Endodermal cell (in vitro differentiated cells): ENCODE results near the gene ZNF722. TPM values are rescaled to one million over a fixed set of nuclear protein-coding genes. Genes with fewer than 3 reads are reported as not detected.
"Not testable (repeated sequence)": the region's sequence is repeated elsewhere in the genome, so short reads cannot be mapped to it uniquely, and the experiment has no call there.

ENCODE experiments used
- DNase-seq: peaks from one replicate; pipeline ENCODE4 v3.0.0-alpha.2; 2017
- H3K27ac ChIP-seq: 2 replicates; pipeline ENCODE4 v1.5.1; 2013; ENCODE audit warnings: mild to moderate bottlenecking, low read depth, low read length, moderate library complexity
- H3K27me3 ChIP-seq: 2 replicates; pipeline ENCODE4 v1.6.1; 2013; ENCODE audit warnings: mild to moderate bottlenecking, low read length, moderate library complexity; ENCODE audit not compliant: insufficient read depth, control insufficient read depth, poor library complexity, severe bottlenecking
- H3K36me3 ChIP-seq: 2 replicates; pipeline ENCODE4 v1.7.0; 2013; ENCODE audit warnings: mild to moderate bottlenecking, low read length, moderate library complexity; ENCODE audit not compliant: control insufficient read depth, insufficient read depth
- H3K4me1 ChIP-seq: one replicate; pipeline ENCODE4 v1.7.0; 2013; ENCODE audit warnings: low read length; ENCODE audit not compliant: control insufficient read depth, insufficient read depth
- H3K4me3 ChIP-seq: 2 replicates; pipeline ENCODE4 v1.5.1; 2013; ENCODE audit warnings: mild to moderate bottlenecking, low read length, moderate library complexity
- H3K9ac ChIP-seq: 2 replicates; pipeline ENCODE4 v1.6.1; 2013; ENCODE audit warnings: mild to moderate bottlenecking, low read length, moderate library complexity; ENCODE audit not compliant: poor library complexity, severe bottlenecking; ENCODE audit errors: extremely low read depth
- H3K9me3 ChIP-seq: 2 replicates; pipeline ENCODE4 v1.6.1; 2013; ENCODE audit warnings: mild to moderate bottlenecking, low read length, moderate library complexity; ENCODE audit not compliant: control insufficient read depth
- H3K27ac Mint-ChIP-seq: 2 replicates; pipeline ENCODE4 v1.8.0; 2020; ENCODE audit warnings: mixed read lengths
- H3K27me3 Mint-ChIP-seq: 2 replicates; pipeline ENCODE4 v1.8.0; 2021; ENCODE audit warnings: mild to moderate bottlenecking, mixed read lengths; ENCODE audit not compliant: insufficient read depth
- H3K36me3 Mint-ChIP-seq: 2 replicates; pipeline ENCODE4 v1.8.0; 2020; ENCODE audit warnings: low read depth, mixed read lengths
- H3K4me1 Mint-ChIP-seq: 2 replicates; pipeline ENCODE4 v1.8.0; 2020; ENCODE audit warnings: mixed read lengths
- H3K4me3 Mint-ChIP-seq: 2 replicates; pipeline ENCODE4 v1.8.0; 2020; ENCODE audit warnings: mild to moderate bottlenecking, moderate library complexity, mixed read lengths
- H3K9me3 Mint-ChIP-seq: 2 replicates; pipeline ENCODE4 v1.8.0; 2020; ENCODE audit warnings: mild to moderate bottlenecking, mixed read lengths
- WGBS, 2 experiments: methylation state at CpG; one replicate each; pipeline versions ENCODE4 v1.1.5 to v1.1.7; 2013; ENCODE audit warnings: missing lambda C conversion rate in 2 of 2, mixed read lengths in 1 of 2; ENCODE audit not compliant: insufficient coverage in 1 of 2, insufficient read length in 1 of 2; 5-methylcytosine and 5-hydroxymethylcytosine counted together
- long read RNA-seq, 4 experiments: library from polyadenylated mRNA in 2 of 4; library from RNA in 1 of 4; library from capped mRNA in 1 of 4; stranded (forward) in 3 of 4; unstranded in 1 of 4; transcript quantifications; one replicate each; pipeline ENCODE4 v2.0.0, GENCODE V29; 2020 to 2021; ENCODE audit warnings: inconsistent platforms in 1 of 4
- polyA plus RNA-seq, 2 experiments: library from polyadenylated mRNA; stranded (reverse); fragments of 50-300 nt; gene quantifications; one replicate each; pipeline ENCODE4 v1.2.3, GENCODE V29; 2013
- total RNA-seq, 2 donors: library from RNA; stranded (reverse); fragmentation: NEBNext Ultra II Directional in 1 of 2; extraction: Animal tissue kit (Norgen Biotek cat#: 25700) in 1 of 2; gene quantifications; 2 replicates in 1 of 2; 3 replicates in 1 of 2; pipeline ENCODE4 v1.2.1, GENCODE V29; 2021
- TF ChIP-seq, protein P1 (sequence below): fragments of 200-600 bp; sonication (generic); conservative IDR thresholded peaks from 2 replicates; pipeline ENCODE4 v1.5.0; 2021; ENCODE audit warnings: antibody characterized with exemption, mild to moderate bottlenecking

Gene ZNF722
- total RNA-seq: not detected
- polyA plus RNA-seq (2013, experiment 1 of 2): not detected
- polyA plus RNA-seq (2013, experiment 2 of 2): not detected
- long read RNA-seq, experiment 1: 0 reads
- long read RNA-seq, experiment 2: 0 reads
- long read RNA-seq, experiment 3: 0 reads
- long read RNA-seq, experiment 4: 0 reads

DNA sequence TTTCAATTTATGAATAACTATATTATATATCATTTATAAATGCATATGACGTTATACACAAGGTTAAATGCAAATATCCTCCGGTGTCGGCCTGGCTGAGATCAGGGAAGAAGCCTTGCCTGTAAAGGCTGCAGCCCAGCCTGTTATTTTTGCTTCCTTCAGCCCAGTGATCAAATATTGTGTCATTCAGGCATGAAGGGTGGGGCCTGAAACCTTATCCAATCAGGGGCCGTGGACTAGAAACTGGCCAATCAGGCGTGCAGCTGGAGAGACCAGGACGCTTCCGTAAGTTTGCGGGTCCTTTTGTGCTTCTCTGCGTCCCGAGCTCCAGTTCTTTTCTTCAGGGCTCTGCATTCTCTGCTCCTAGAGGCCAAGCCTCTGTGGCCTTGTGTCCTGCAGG is at the start of gene ZNF722:
Gene ZNF722, plus strand, starts transcription at position 301 of the 400 bp plus-strand sequence. CDS start 113 bp downstream, outside the sequence.
- Histone ChIP-seq H3K36me3 (no peaks in the 10 kb centered on the region), H3K4me1 (no peaks in the 10 kb centered on the region), H3K9ac (no peak within 1 kb of the TSS), H3K4me3 (no peak within 1 kb of the TSS), H3K27me3 (no peaks in the 10 kb centered on the region), H3K27ac (no peak within 1 kb of the TSS), H3K9me3 (peaks cover 51% of the 10 kb centered on the region)
- Mint-ChIP-seq H3K27me3 (no peaks in the 10 kb centered on the region), H3K9me3 (peaks cover 88% of the 10 kb centered on the region), H3K4me3 (no peak within 1 kb of the TSS), H3K4me1 (no peaks in the 10 kb centered on the region), H3K27ac (no peak within 1 kb of the TSS), H3K36me3 (no peaks in the 10 kb centered on the region)
- DNase-seq: no peak
- 90% methylated on average over 7 to 10 of the region's 10 CpGs for WGBS, 2 experiments
- TF ChIP-seq, protein P1, sequence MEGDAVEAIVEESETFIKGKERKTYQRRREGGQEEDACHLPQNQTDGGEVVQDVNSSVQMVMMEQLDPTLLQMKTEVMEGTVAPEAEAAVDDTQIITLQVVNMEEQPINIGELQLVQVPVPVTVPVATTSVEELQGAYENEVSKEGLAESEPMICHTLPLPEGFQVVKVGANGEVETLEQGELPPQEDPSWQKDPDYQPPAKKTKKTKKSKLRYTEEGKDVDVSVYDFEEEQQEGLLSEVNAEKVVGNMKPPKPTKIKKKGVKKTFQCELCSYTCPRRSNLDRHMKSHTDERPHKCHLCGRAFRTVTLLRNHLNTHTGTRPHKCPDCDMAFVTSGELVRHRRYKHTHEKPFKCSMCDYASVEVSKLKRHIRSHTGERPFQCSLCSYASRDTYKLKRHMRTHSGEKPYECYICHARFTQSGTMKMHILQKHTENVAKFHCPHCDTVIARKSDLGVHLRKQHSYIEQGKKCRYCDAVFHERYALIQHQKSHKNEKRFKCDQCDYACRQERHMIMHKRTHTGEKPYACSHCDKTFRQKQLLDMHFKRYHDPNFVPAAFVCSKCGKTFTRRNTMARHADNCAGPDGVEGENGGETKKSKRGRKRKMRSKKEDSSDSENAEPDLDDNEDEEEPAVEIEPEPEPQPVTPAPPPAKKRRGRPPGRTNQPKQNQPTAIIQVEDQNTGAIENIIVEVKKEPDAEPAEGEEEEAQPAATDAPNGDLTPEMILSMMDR: no peak

DNA sequence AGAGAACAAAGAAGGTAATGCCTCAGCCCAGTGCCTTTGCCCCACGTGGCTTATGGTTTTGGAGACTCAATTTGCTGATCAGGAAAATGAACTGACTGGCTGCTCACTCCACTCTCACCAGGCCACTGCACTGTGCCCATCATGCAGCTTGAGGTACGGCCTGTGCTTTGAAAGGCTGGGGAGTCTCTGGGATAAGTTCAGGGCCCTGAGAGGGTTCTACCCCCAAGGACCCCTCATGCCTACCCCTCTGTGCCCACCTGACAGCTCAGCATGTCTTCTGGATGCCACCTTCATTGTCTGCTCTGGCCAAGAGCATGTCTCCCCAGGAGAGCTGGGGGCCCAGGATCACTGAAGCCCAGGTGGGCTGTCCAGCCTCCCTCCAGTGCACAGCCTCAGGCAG is 45.5 kb upstream of the ZNF722 start:
- peaks cover 85% of the 10 kb centered on the region for H3K9me3 Mint-ChIP-seq
- no peaks in the 10 kb centered on the region for H3K4me1 ChIP-seq
- no peak for DNase-seq
- no peak overlapping the region for H3K27ac Mint-ChIP-seq
- 51 to 57% methylated on average over 2 of the region's 2 CpGs for WGBS, 2 experiments
- H3K27ac ChIP-seq: no peak overlapping the region
- H3K9me3 ChIP-seq: peaks cover 82% of the 10 kb centered on the region
- TF ChIP-seq, protein P1: no peak
- H3K27me3 ChIP-seq: no peaks in the 10 kb centered on the region
- no peak overlapping the region for H3K4me3 ChIP-seq
- H3K4me1 Mint-ChIP-seq: no peaks in the 10 kb centered on the region
- no peaks in the 10 kb centered on the region for H3K36me3 Mint-ChIP-seq
- H3K27me3 Mint-ChIP-seq: no peaks in the 10 kb centered on the region
- H3K4me3 Mint-ChIP-seq: no peak overlapping the region
- no peak overlapping the region for H3K9ac ChIP-seq
- H3K36me3 ChIP-seq: no peaks in the 10 kb centered on the region

DNA sequence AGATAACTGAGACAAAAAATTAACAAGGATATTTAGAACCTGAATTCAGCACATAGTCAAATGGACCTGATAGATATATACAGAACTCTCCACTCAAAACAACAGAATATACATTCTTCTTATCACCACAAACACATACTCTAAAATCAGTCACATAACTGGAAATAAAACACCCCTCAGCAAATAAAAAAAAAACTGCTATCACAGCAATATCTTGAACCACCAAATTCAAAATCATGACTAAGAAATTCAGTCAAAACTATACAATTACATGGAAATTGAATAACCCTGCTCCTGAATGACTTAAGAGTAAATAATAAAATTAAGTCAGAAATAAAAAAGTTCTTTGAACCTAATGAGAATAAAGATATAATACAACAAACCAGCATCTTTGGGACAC is 30.0 kb upstream of the ZNF722 start:
- Histone ChIP-seq H3K36me3 (no peaks in the 10 kb centered on the region), H3K9ac (no peak overlapping the region), H3K27ac (no peak overlapping the region), H3K4me1 (no peaks in the 10 kb centered on the region), H3K4me3 (no peak overlapping the region), H3K27me3 (no peaks in the 10 kb centered on the region), H3K9me3 (peaks cover 75% of the 10 kb centered on the region)
- peaks cover 57% of the 10 kb centered on the region for H3K9me3 Mint-ChIP-seq
- no peaks in the 10 kb centered on the region for H3K27me3 Mint-ChIP-seq
- TF ChIP-seq, protein P1: no peak
- no peak overlapping the region for H3K4me3 Mint-ChIP-seq
- H3K4me1 Mint-ChIP-seq: no peaks in the 10 kb centered on the region
- DNase-seq: no peak
- H3K27ac Mint-ChIP-seq: no peak overlapping the region
- H3K36me3 Mint-ChIP-seq: no peaks in the 10 kb centered on the region

DNA sequence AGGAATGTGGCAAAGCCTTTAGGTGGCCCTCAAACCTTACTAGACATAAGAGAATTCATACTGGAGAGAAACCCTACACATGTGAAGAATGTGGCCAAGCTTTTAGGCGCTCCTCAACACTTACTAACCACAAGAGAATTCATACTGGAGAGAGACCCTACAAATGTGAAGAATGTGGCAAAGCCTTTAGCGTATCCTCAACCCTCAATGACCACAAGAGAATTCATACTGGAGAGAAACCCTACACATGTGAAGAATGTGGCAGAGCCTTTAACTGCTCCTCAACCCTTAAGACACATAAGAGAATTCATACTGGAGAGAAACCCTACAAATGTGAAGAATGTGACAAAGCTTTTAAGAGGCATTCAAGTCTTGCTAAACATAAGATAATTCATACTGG is 16.8 kb downstream of the ZNF722 start:
- peaks cover 68% of the 10 kb centered on the region for H3K9me3 ChIP-seq
- DNase-seq, H3K27ac Mint-ChIP-seq, H3K27ac ChIP-seq, H3K9ac ChIP-seq, H3K4me3 Mint-ChIP-seq, H3K27me3 ChIP-seq, H3K4me1 Mint-ChIP-seq, H3K4me1 ChIP-seq, H3K36me3 ChIP-seq, H3K36me3 Mint-ChIP-seq, H3K27me3 Mint-ChIP-seq, H3K4me3 ChIP-seq: not testable (repeated sequence)
- WGBS, 2 experiments: 67 to 77% methylated on average over 1 to 2 of the region's 2 CpGs
- peaks cover 80% of the 10 kb centered on the region for H3K9me3 Mint-ChIP-seq
